CD4-positive, alpha-beta T cell (primary cell): ENCODE data around the gene HLF. TPM values are rescaled to one million over a fixed set of nuclear protein-coding genes. Genes with fewer than 3 reads are reported as not detected.

Experiments
- ATAC-seq: fragments of 200-7000 bp; cut with Tn5 transposase; one replicate; pipeline ENCODE4 v1.10.0; 2022; ENCODE audit warnings: mild to moderate bottlenecking; ENCODE audit not compliant: poor library complexity
- CTCF ChIA-PET: fragments of 350-600 bp; sonication (Branson Sonifier 250); formaldehyde crosslinking; loops from one replicate; lab custom pipeline; 2021; ENCODE audit warnings: antibody characterized with exemption, inconsistent platforms; lab: Charles Lee
- POLR2A ChIA-PET: fragments of 350-600 bp; sonication (Branson Sonifier 250); formaldehyde crosslinking; loops from one replicate; lab custom pipeline; 2021; ENCODE audit warnings: antibody characterized with exemption, inconsistent platforms; lab: Charles Lee
- DNase-seq, 14 experiments: peaks; one replicate each; pipeline ENCODE4 v3.0.0-alpha.2; 2013 to 2020; ENCODE audit warnings: mixed read lengths in 2 of 14
- H3K27ac ChIP-seq, 2 donors: one replicate each; pipeline versions ENCODE4 v1.5.1 to v1.7.0; 2013; ENCODE audit warnings: low read length in 2 of 2, low read depth in 1 of 2, mild to moderate bottlenecking in 1 of 2
- H3K27me3 ChIP-seq, 2 experiments: 1 replicate in 1 of 2; 2 replicates in 1 of 2; pipeline versions ENCODE4 v1.6.1 to v1.7.0; 2013; ENCODE audit warnings: low read length in 2 of 2, control low read depth in 1 of 2, mild to moderate bottlenecking in 1 of 2, moderate library complexity in 1 of 2; ENCODE audit not compliant: insufficient read depth in 2 of 2, control insufficient read depth in 1 of 2
- H3K36me3 ChIP-seq: one replicate; pipeline ENCODE4 v1.6.1; 2013; ENCODE audit warnings: low read length, control low read depth; ENCODE audit not compliant: insufficient read depth
- H3K4me1 ChIP-seq: one replicate; pipeline ENCODE4 v1.6.1; 2013; ENCODE audit warnings: low read length, control low read depth; ENCODE audit not compliant: insufficient read depth
- H3K4me3 ChIP-seq: one replicate; pipeline ENCODE4 v1.5.1; 2013; ENCODE audit warnings: mild to moderate bottlenecking, low read length, moderate library complexity
- H3K9me3 ChIP-seq, 2 experiments: 1 replicate in 1 of 2; 2 replicates in 1 of 2; pipeline versions ENCODE4 v1.6.1 to v1.7.0; 2013; ENCODE audit warnings: low read length in 2 of 2, mild to moderate bottlenecking in 2 of 2, control low read depth in 1 of 2, moderate library complexity in 1 of 2; ENCODE audit not compliant: control insufficient read depth in 1 of 2, insufficient read depth in 1 of 2
- H3K27ac Mint-ChIP-seq: one replicate; pipeline ENCODE4 v1.8.0; 2020; ENCODE audit warnings: mixed read lengths
- H3K27me3 Mint-ChIP-seq: one replicate; pipeline ENCODE4 v1.8.0; 2021; ENCODE audit warnings: mixed read lengths
- H3K36me3 Mint-ChIP-seq: one replicate; pipeline ENCODE4 v1.8.0; 2021; ENCODE audit warnings: low read depth, mixed read lengths
- H3K4me1 Mint-ChIP-seq: one replicate; pipeline ENCODE4 v1.8.0; 2021; ENCODE audit warnings: low read depth, mixed read lengths
- H3K4me3 Mint-ChIP-seq: one replicate; pipeline ENCODE4 v1.8.0; 2020; ENCODE audit warnings: mild to moderate bottlenecking, mixed read lengths
- H3K9me3 Mint-ChIP-seq: one replicate; pipeline ENCODE4 v1.8.0; 2020; ENCODE audit warnings: mixed read lengths
- intact Hi-C, 2 experiments: fragments of 100-400 bp; cut with DNase I in 1 of 2; cut with micrococcal nuclease in 1 of 2; formaldehyde crosslinking; loops; one replicate each; pipeline versions ENCODE4 v1.15.1 to v1.9.0; 2023 to 2025; cut with DNase I, micrococcal nuclease
- total RNA-seq, 174 experiments: library from RNA in 2 of 174; stranded (reverse) in 2 of 174; gene quantifications; one replicate each; pipeline ENCODE4 v1.2.3 and lab custom pipeline; 2021 to 2026
- TF ChIP-seq, protein P1 (sequence below): fragments of 200-600 bp; IDR thresholded peaks from one replicate; pipeline ENCODE4 v1.8.0; 2022; ENCODE audit warnings: antibody characterized with exemption, mild to moderate bottlenecking

HLF gene
- total RNA-seq, 2 experiments from 2014 or later: 4.3 to 4.9 TPM

DNA sequence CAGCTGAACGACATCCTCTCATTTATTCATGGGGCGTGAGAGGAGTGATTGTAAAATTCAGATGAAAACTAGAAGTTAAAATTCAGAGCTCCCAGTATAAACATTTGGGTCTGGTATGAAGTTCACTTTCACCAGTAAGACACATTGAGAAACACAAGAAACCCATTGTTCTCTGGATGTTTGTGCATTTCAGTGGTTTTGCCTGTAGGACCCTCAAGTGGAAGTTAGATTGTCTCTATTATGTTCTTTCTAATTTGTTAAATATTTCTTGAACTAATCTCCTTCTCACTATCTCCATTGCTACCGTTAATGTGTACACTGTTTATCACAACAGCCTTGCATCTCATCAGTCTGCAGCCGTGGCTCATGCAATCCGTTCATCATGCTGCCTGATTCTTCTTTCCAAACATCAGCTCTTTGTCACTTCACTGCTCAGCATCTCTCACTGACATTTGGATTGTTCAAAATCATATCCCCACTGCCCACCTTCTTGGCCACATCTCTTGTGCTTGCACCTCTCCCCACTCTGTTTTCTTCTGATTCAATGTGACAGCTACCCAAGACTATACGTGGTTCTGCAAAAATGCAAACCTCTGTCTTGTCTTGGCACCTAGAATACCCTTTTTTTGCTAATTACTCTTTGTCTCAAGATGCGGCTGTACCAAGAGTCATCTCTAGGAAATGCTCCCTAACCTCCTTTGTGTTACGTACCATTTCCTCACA, 49.5 kb downstream of the HLF start:
- Mint-ChIP-seq H3K27ac (no peak overlapping the region), H3K4me1 (no peaks in the 10 kb centered on the region), H3K27me3 (peaks cover 6% of the 10 kb centered on the region), H3K4me3 (no peak overlapping the region), H3K36me3 (no peaks in the 10 kb centered on the region), H3K9me3 (no peaks in the 10 kb centered on the region)
- no peak overlapping the region for H3K4me3 ChIP-seq
- TF ChIP-seq, protein P1, sequence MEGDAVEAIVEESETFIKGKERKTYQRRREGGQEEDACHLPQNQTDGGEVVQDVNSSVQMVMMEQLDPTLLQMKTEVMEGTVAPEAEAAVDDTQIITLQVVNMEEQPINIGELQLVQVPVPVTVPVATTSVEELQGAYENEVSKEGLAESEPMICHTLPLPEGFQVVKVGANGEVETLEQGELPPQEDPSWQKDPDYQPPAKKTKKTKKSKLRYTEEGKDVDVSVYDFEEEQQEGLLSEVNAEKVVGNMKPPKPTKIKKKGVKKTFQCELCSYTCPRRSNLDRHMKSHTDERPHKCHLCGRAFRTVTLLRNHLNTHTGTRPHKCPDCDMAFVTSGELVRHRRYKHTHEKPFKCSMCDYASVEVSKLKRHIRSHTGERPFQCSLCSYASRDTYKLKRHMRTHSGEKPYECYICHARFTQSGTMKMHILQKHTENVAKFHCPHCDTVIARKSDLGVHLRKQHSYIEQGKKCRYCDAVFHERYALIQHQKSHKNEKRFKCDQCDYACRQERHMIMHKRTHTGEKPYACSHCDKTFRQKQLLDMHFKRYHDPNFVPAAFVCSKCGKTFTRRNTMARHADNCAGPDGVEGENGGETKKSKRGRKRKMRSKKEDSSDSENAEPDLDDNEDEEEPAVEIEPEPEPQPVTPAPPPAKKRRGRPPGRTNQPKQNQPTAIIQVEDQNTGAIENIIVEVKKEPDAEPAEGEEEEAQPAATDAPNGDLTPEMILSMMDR: no peak
- H3K4me1 ChIP-seq: no peaks in the 10 kb centered on the region
- H3K27me3 ChIP-seq: no peaks in the 10 kb centered on the region
- no peak overlapping the region for H3K27ac ChIP-seq
- CTCF ChIA-PET: interaction anchor here (0.6 kb wide), 1 partner anchor 262 kb away, joined by 3 read pairs; no protein-coding TSS in a partner anchor
- no peaks in the 10 kb centered on the region for H3K9me3 ChIP-seq
- H3K36me3 ChIP-seq: no peaks in the 10 kb centered on the region
- no peak for ATAC-seq
- intact Hi-C loops: no loop called here
- POLR2A ChIA-PET: no interaction called here
- no peak for DNase-seq

DNA sequence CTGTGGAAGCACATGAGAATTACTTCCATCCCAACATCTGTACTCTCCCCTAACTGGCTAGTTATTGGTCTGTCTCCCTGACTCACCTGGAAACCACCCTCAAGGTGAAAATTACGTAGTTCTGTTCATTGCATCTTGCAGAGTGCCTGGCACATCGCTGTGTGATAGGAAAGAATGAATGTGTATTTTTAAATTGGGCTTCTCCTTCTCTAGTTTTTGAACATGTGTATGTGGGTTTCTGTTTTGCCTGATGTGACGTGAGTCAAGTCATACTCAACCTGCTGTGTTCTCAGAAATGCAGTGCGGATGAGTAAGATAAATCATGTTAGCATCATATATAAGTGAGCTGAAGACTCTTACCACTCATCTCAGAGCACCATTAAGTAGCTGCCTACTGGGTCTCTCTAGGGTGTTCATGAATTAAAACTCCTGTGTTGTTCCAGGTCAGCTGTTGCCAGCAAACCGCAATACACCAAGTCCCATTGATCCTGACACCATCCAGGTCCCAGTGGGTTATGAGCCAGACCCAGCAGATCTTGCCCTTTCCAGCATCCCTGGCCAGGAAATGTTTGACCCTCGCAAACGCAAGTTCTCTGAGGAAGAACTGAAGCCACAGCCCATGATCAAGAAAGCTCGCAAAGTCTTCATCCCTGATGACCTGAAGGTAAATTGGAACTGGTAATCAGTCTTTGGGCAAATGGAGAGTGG, 50.2 kb downstream of the HLF start:
- H3K27me3 Mint-ChIP-seq: peaks cover 3% of the 10 kb centered on the region
- TF ChIP-seq, protein P1: no peak
- no peaks in the 10 kb centered on the region for H3K4me1 ChIP-seq
- ATAC-seq (no peak), DNase-seq (no peak)
- ChIA-PET POLR2A (no interaction called here), CTCF (interaction anchor here (0.6 kb wide), 1 partner anchor 262 kb away, joined by 3 read pairs; no protein-coding TSS in a partner anchor)
- H3K4me3 ChIP-seq: no peak overlapping the region
- no peaks in the 10 kb centered on the region for H3K27me3 ChIP-seq
- no peaks in the 10 kb centered on the region for H3K36me3 ChIP-seq
- no peak overlapping the region for H3K27ac Mint-ChIP-seq
- no peaks in the 10 kb centered on the region for H3K9me3 Mint-ChIP-seq
- no peaks in the 10 kb centered on the region for H3K4me1 Mint-ChIP-seq
- no peaks in the 10 kb centered on the region for H3K9me3 ChIP-seq
- H3K27ac ChIP-seq: no peak overlapping the region
- H3K4me3 Mint-ChIP-seq: no peak overlapping the region
- intact Hi-C loops: no loop called here
- H3K36me3 Mint-ChIP-seq: no peaks in the 10 kb centered on the region

DNA sequence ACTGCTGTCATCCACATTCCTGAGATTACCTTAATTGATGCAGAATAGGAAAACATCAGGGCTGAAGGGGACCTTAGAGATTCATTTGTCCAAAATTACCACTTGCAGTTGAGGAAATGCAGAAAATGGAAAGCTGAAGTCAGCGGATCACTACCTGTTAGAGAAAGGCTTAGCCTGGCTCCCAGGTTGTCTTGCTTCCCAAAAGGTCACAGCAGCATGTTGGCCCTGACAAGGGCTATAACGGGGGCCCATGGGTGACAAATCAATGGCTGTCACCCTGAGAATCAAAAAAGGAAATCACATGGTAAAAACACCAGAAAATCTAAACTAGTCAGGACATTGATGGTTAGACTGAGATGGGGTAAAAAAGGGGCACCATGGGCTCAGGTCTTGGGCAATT, 51.7 kb downstream of the HLF start:
- no peak for DNase-seq
- Histone ChIP-seq H3K9me3 (no peaks in the 10 kb centered on the region), H3K27ac (no peak overlapping the region), H3K4me1 (no peaks in the 10 kb centered on the region), H3K27me3 (no peaks in the 10 kb centered on the region), H3K36me3 (no peaks in the 10 kb centered on the region), H3K4me3 (no peak overlapping the region)
- H3K4me1 Mint-ChIP-seq: no peaks in the 10 kb centered on the region
- POLR2A ChIA-PET: no interaction called here
- TF ChIP-seq, protein P1: no peak
- no peak overlapping the region for H3K27ac Mint-ChIP-seq
- no peaks in the 10 kb centered on the region for H3K36me3 Mint-ChIP-seq
- CTCF ChIA-PET: no interaction called here
- peaks cover 3% of the 10 kb centered on the region for H3K27me3 Mint-ChIP-seq
- H3K9me3 Mint-ChIP-seq: no peaks in the 10 kb centered on the region
- intact Hi-C loops: no loop called here
- ATAC-seq: no peak
- no peak overlapping the region for H3K4me3 Mint-ChIP-seq
